Erythroblast (primary cell): ENCODE results near the gene FGF19.

Experiments used
- GATA1 ChIP-seq: IDR thresholded peaks from 2 replicates; pipeline ENCODE4 v1.6.1; 2011; ENCODE audit warnings: low read depth, mild to moderate bottlenecking, control low read depth, low read length, moderate library complexity
- POLR2A ChIP-seq: IDR thresholded peaks from 2 replicates; pipeline ENCODE4 v1.6.1; 2011; ENCODE audit warnings: mild to moderate bottlenecking, low read length

DNA sequence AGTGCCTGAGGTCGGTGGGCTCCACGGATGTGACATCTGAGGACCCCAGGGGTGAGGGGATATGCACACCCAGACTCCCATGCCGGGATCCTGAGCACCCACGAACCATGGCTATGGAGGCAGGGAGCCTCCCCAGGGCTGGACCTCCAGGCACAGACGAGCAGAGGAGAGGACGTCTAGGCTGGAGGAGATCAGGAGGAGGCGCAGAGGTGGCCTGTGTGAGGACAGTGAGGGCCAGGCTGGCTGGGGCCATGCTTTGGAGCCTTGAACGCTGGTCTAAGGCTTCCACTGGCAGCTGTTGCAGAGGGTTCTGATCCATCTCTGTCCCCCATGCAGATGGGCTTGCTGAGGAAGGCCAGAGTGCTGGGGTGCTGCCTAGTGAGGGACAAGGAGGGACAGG is 42.3 kb upstream of the FGF19 start:
- TF ChIP-seq POLR2A: no peak
- TF ChIP-seq GATA1: no peak
